Endothelial cell of umbilical vein (primary cell): ENCODE results near the gene RNF214. TPM values are rescaled to one million over a fixed set of nuclear protein-coding genes. Genes with fewer than 3 reads are reported as not detected.

ENCODE experiments used
- BruUV-seq: library from RNA; stranded (reverse); fragments of 400-500 nt; replicated peaks from 2 replicates; lab custom pipeline; 2021; lab: Mats Ljungman, UMichigan
- CTCF ChIA-PET: fragments of 300-600, 350-600 bp; sonication (Branson Sonifier 250); formaldehyde crosslinking; loops from one replicate; lab custom pipeline; 2021; ENCODE audit warnings: antibody characterized with exemption, inconsistent platforms; lab: Charles Lee
- POLR2A ChIA-PET: fragments of 300-600, 350-600 bp; sonication (Branson Sonifier 250); formaldehyde crosslinking; loops from one replicate; lab custom pipeline; 2021; ENCODE audit warnings: antibody characterized with exemption, inconsistent platforms; lab: Charles Lee
- DNase-seq: peaks from one replicate; pipeline ENCODE4 v3.0.0-alpha.2; 2011; ENCODE audit warnings: low read depth, low spot score
- FAIRE-seq: peaks from 2 replicates; lab custom pipeline; 2011; peaks lifted over from hg19 to GRCh38; lab: Jason Lieb, UNC
- H2AFZ ChIP-seq: 2 replicates; pipeline ENCODE4 v1.6.0; 2012; ENCODE audit warnings: low read depth, low read length, control low read depth, inconsistent platforms
- H3K27ac ChIP-seq: 2 replicates; pipeline ENCODE4 v1.5.1; 2011; ENCODE audit warnings: low read depth, mild to moderate bottlenecking, control low read depth, low read length, moderate library complexity; ENCODE audit not compliant: insufficient read depth
- H3K27me3 ChIP-seq, 2 experiments: 2 replicates each; pipeline versions ENCODE4 v1.6.0 to v1.6.1; 2011; ENCODE audit warnings: low read length in 2 of 2, mixed read lengths in 1 of 2; ENCODE audit not compliant: control insufficient read depth in 2 of 2, insufficient read depth in 2 of 2
- H3K36me3 ChIP-seq, 2 experiments: 2 replicates in 1 of 2; 3 replicates in 1 of 2; pipeline ENCODE4 v1.5.1; 2011; ENCODE audit warnings: low read length in 2 of 2, mild to moderate bottlenecking in 1 of 2, moderate library complexity in 1 of 2; ENCODE audit not compliant: control insufficient read depth in 2 of 2, insufficient read depth in 2 of 2; ENCODE audit errors: extremely low read depth in 1 of 2
- H3K4me1 ChIP-seq: 3 replicates; pipeline ENCODE4 v1.5.1; 2011; ENCODE audit warnings: mild to moderate bottlenecking, low read length; ENCODE audit not compliant: control insufficient read depth, insufficient read depth; ENCODE audit errors: extremely low read depth
- H3K4me2 ChIP-seq: 2 replicates; pipeline ENCODE4 v1.6.1; 2011; ENCODE audit warnings: low read length, control low read depth, mixed read lengths; ENCODE audit not compliant: insufficient read depth
- H3K4me3 ChIP-seq, 3 experiments: fragments of 200-600 bp in 1 of 3; sonication (generic), shearing (Covaris generic) in 1 of 3; replicated peaks in 1 of 3; 2 replicates each; pipeline ENCODE4 v1.5.1; 2011 to 2016; ENCODE audit warnings: control low read depth in 3 of 3, low read length in 3 of 3, mild to moderate bottlenecking in 2 of 3, inconsistent platforms in 1 of 3, low read depth in 1 of 3, moderate library complexity in 1 of 3; ENCODE audit not compliant: insufficient read depth in 1 of 3
- H3K79me2 ChIP-seq: 2 replicates; pipeline ENCODE4 v1.6.0; 2012; ENCODE audit warnings: low read length, inconsistent platforms; ENCODE audit not compliant: control insufficient read depth, insufficient read depth
- H3K9ac ChIP-seq: replicated peaks from 2 replicates; pipeline ENCODE3; 2011; ENCODE audit warnings: low read length, control low read depth; ENCODE audit not compliant: insufficient read depth; ENCODE audit errors: extremely low read depth
- H3K9me1 ChIP-seq: replicated peaks from 3 replicates; pipeline ENCODE4 v1.6.0; 2011; ENCODE audit warnings: mild to moderate bottlenecking, low read length; ENCODE audit not compliant: control insufficient read depth, insufficient read depth; ENCODE audit errors: extremely low read depth
- H3K9me3 ChIP-seq: replicated peaks from 2 replicates; pipeline ENCODE4 v1.5.1; 2012; ENCODE audit warnings: low read length, inconsistent platforms; ENCODE audit not compliant: control insufficient read depth, insufficient read depth
- H4K20me1 ChIP-seq: replicated peaks from 2 replicates; pipeline ENCODE3; 2011; ENCODE audit warnings: mild to moderate bottlenecking, low read length; ENCODE audit not compliant: control insufficient read depth, insufficient read depth; ENCODE audit errors: extremely low read depth
- EZH2 ChIP-seq: IDR thresholded peaks from 2 replicates; pipeline ENCODE4 v1.6.1; 2012; ENCODE audit warnings: borderline replicate concordance, low read depth, mild to moderate bottlenecking, moderate library complexity, low read length, inconsistent platforms; ENCODE audit not compliant: severe bottlenecking
- FOS ChIP-seq: IDR thresholded peaks from 2 replicates; pipeline ENCODE4 v1.6.1; 2011; ENCODE audit warnings: mild to moderate bottlenecking, low read length, moderate library complexity, borderline replicate concordance; ENCODE audit not compliant: insufficient read depth
- GATA2 ChIP-seq: IDR thresholded peaks from 2 replicates; pipeline ENCODE4 v1.7.0; 2011; ENCODE audit warnings: low read depth, mild to moderate bottlenecking, moderate library complexity, mixed read lengths, low read length; ENCODE audit not compliant: insufficient read length, insufficient read depth
- JUN ChIP-seq: IDR thresholded peaks from 2 replicates; pipeline ENCODE4 v1.6.1; 2011; ENCODE audit warnings: borderline replicate concordance, low read depth; ENCODE audit not compliant: insufficient read length, insufficient read depth
- MYC ChIP-seq: IDR thresholded peaks from one replicate; pipeline ENCODE4 v1.6.1; 2011; ENCODE audit warnings: mild to moderate bottlenecking, low read depth, low read length
- POLR2A ChIP-seq: IDR thresholded peaks from 2 replicates; pipeline ENCODE4 v1.6.1; 2012; ENCODE audit warnings: low read depth, mild to moderate bottlenecking, control low read depth, low read length
- POLR2AphosphoS5 ChIP-seq: IDR thresholded peaks from 2 replicates; pipeline ENCODE4 v1.6.1; 2012; ENCODE audit warnings: low read depth, mild to moderate bottlenecking, control low read depth, low read length, moderate library complexity; ENCODE audit not compliant: insufficient read depth
- dilution Hi-C: fragments of 300-500 bp; cut with MboI; formaldehyde crosslinking; loops from one replicate; pipeline ENCODE4 v1.15.0; 2019; ENCODE audit warnings: low sequenced_read_pairs; ENCODE audit not compliant: extremely low pct_ligation_motif_present
- intact Hi-C: fragments of 100-400 bp; cut with micrococcal nuclease; formaldehyde crosslinking; loops from one replicate; pipeline ENCODE4 v1.10.0; 2022
- polyA plus RNA-seq, 4 experiments: library from polyadenylated mRNA; depleted of rRNA in 3 of 4; stranded (reverse) in 3 of 4; unstranded in 1 of 4; fragments of >200 nt; gene quantifications; 2 replicates each; pipeline versions ENCODE4 v1.2.1 to v1.2.3, GENCODE V29; 2011 to 2012; ENCODE audit warnings: missing spikeins in 1 of 4
- total RNA-seq: library from RNA; stranded (reverse); gene quantifications from 2 replicates; pipeline ENCODE4 v1.2.3, GENCODE V29; 2021
- TF ChIP-seq, protein P1 (sequence below): IDR thresholded peaks from 2 replicates; pipeline ENCODE4 v1.6.1; 2011; ENCODE audit not compliant: insufficient read depth, insufficient read length
- TF ChIP-seq, protein P2 (sequence below), 2 donors: IDR thresholded peaks; 1 replicate in 1 of 2; 2 replicates in 1 of 2; pipeline ENCODE4 v1.5.1; 2011; ENCODE audit warnings: low read length in 2 of 2, mild to moderate bottlenecking in 2 of 2, moderate library complexity in 2 of 2, control low read depth in 1 of 2, inconsistent platforms in 1 of 2, low read depth in 1 of 2; ENCODE audit not compliant: insufficient read depth in 1 of 2; ENCODE audit errors: extremely low read depth in 1 of 2

Gene RNF214
- total and polyA plus RNA-seq, 2 donors (not counting 3 experiments of a cell fraction or from before 2014, with no cell fraction given) = 24.3 to 28.2 TPM

DNA sequence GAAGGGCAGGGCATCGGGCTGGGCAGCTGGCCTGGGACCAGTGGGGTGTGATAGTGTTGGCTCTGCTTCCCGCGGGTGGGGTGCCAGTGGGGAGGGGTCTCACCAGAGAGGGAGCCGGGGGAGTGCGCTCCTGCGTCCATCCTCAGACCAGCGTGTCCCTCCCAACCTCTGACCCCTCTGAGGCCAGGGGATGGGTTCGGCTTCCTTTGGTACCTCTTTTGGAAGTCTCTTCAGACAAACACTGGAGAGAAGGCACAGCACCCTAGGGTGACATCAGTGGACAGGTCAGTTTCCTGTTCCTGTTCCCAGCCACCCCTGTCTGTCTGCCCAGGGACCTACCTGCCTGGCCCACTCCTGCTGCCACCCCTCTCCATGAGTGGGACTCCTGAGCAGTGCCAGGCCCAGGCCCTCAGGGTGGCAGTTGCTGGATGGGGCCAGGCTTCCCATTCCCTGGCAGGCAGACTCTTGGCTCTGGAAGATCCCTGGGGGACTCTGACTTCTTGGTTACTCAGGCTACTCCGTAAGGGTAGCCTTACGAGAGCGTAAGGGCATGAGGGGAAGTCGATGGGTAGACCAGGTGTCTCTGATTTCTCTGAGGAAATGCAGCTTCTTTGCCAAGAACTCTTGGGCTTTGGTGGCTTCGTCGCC, 30.7 kb upstream of the RNF214 start:
- dilution Hi-C loops = no loop called here
- CTCF ChIA-PET = interaction anchor here (0.8 to 1.6 kb wide), 3 partner anchors 20 to 30 kb away, joined by 3 to 6 read pairs (median 3); partner anchors contain the start of gene PCSK7

More for the DNA sequence above, 30.7 kb upstream of the RNF214 start:
- no peak overlapping the region for H3K9ac ChIP-seq
- no peaks in the 10 kb centered on the region for H4K20me1 ChIP-seq
- no peak overlapping the region for H3K4me2 ChIP-seq
- TF ChIP-seq JUN (no peak), FOS (no peak), POLR2AphosphoS5 (no peak), GATA2 (no peak), POLR2A (no peak), EZH2 (no peak), MYC (no peak)
- TF ChIP-seq, protein P1, sequence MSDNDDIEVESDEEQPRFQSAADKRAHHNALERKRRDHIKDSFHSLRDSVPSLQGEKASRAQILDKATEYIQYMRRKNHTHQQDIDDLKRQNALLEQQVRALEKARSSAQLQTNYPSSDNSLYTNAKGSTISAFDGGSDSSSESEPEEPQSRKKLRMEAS = no peak
- TF ChIP-seq, protein P2, sequence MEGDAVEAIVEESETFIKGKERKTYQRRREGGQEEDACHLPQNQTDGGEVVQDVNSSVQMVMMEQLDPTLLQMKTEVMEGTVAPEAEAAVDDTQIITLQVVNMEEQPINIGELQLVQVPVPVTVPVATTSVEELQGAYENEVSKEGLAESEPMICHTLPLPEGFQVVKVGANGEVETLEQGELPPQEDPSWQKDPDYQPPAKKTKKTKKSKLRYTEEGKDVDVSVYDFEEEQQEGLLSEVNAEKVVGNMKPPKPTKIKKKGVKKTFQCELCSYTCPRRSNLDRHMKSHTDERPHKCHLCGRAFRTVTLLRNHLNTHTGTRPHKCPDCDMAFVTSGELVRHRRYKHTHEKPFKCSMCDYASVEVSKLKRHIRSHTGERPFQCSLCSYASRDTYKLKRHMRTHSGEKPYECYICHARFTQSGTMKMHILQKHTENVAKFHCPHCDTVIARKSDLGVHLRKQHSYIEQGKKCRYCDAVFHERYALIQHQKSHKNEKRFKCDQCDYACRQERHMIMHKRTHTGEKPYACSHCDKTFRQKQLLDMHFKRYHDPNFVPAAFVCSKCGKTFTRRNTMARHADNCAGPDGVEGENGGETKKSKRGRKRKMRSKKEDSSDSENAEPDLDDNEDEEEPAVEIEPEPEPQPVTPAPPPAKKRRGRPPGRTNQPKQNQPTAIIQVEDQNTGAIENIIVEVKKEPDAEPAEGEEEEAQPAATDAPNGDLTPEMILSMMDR (IDR thresholded peaks at IDR 0.05; ENCODE audit: extremely low read depth in 1 of 2, insufficient read depth in 1 of 2, low read depth in 1 of 2, low read length in 2 of 2) = no peak
- H3K27me3 ChIP-seq = no peaks in the 10 kb centered on the region
- no peak for FAIRE-seq
- intact Hi-C loops = no loop called here
- POLR2A ChIA-PET = interaction anchor here (0.7 kb wide), 1 partner anchor 414 kb away, joined by 3 read pairs; the partner anchor contains the start of gene ZPR1
- H3K9me3 ChIP-seq = no peaks in the 10 kb centered on the region
- H3K4me1 ChIP-seq = peaks cover 9% of the 10 kb centered on the region
- H3K4me3 ChIP-seq = no peak overlapping the region
- no peaks in the 10 kb centered on the region for H3K9me1 ChIP-seq
- no peak for DNase-seq
- peaks cover 0 to 4% of the 10 kb centered on the region in 2 experiments for H3K36me3 ChIP-seq
- no TSS peak for BruUV-seq
- H3K27ac ChIP-seq = no peak overlapping the region
- no peaks in the 10 kb centered on the region for H3K79me2 ChIP-seq
- H2AFZ ChIP-seq = no peak overlapping the region
